Testis (tissue), 3 donors: ENCODE measurements around the gene MYH11. TPM values are rescaled to one million over a fixed set of nuclear protein-coding genes. Genes with fewer than 3 reads are reported as not detected.

Experiments used
- DNase-seq: peaks from one replicate; pipeline ENCODE4 v3.0.0-alpha.2; 2019
- H3K27ac ChIP-seq, 2 donors: fragments of 200-600 bp; sonication (generic); one replicate each; pipeline ENCODE4 v1.5.1; 2019
- H3K27me3 ChIP-seq: fragments of 200-600 bp; sonication (generic); one replicate; pipeline ENCODE4 v1.5.1; 2019
- H3K36me3 ChIP-seq: fragments of 200-600 bp; sonication (generic); one replicate; pipeline ENCODE4 v1.5.1; 2017; ENCODE audit warnings: low read depth; ENCODE audit errors: missing control alignments
- H3K4me1 ChIP-seq: fragments of 200-600 bp; sonication (generic); one replicate; pipeline ENCODE4 v1.5.1; 2019
- H3K4me3 ChIP-seq, 2 donors: fragments of 200-600 bp; sonication (generic); one replicate each; pipeline ENCODE4 v1.5.1; 2017 to 2019
- H3K9me3 ChIP-seq: fragments of 200-600 bp; sonication (generic); one replicate; pipeline ENCODE4 v1.5.1; 2017
- POLR2A ChIP-seq: fragments of 450-650 bp; IDR thresholded peaks from one replicate; pipeline ENCODE4 v1.6.1; 2017; ENCODE audit warnings: antibody characterized with exemption, mild to moderate bottlenecking, moderate library complexity
- WGBS, 2 donors: methylation state at CpG; one replicate each; pipeline ENCODE4 v1.1.5; 2018; 5-methylcytosine and 5-hydroxymethylcytosine counted together
- intact Hi-C: fragments of 100-400 bp; cut with DNase I; formaldehyde crosslinking; loops from one replicate; pipeline ENCODE4 v1.15.1; 2023; ENCODE audit warnings: low total_unique reads
- polyA plus RNA-seq: library from polyadenylated mRNA; stranded (reverse); fragments of 350-450 nt; fragmentation: Illumina TruSeq; extraction: RNeasy Lipid Tissue Mini Kit (QIAGEN cat#74804); gene quantifications from one replicate; pipeline ENCODE4 v1.2.3, GENCODE V29; 2014; ENCODE audit warnings: low read depth, low replicate concordance; ENCODE audit not compliant: insufficient read depth
- total RNA-seq, 2 donors: library from RNA; depleted of rRNA; stranded (reverse); fragments of >200 nt; gene quantifications; one replicate each; pipeline ENCODE4 v1.2.3, GENCODE V29; 2016
- TF ChIP-seq, protein P1 (sequence below), 3 experiments: fragments of 450-650 bp in 2 of 3; fragments of 200-600 bp in 1 of 3; sonication (generic) in 1 of 3; IDR thresholded peaks; one replicate each; pipeline ENCODE4 v1.5.1; 2016 to 2019; ENCODE audit warnings: antibody characterized with exemption in 3 of 3, mild to moderate bottlenecking in 2 of 3, moderate library complexity in 1 of 3

Gene MYH11
- total and polyA plus RNA-seq, 3 donors from 2014 or later: 263 to 276 (median 271) TPM

DNA sequence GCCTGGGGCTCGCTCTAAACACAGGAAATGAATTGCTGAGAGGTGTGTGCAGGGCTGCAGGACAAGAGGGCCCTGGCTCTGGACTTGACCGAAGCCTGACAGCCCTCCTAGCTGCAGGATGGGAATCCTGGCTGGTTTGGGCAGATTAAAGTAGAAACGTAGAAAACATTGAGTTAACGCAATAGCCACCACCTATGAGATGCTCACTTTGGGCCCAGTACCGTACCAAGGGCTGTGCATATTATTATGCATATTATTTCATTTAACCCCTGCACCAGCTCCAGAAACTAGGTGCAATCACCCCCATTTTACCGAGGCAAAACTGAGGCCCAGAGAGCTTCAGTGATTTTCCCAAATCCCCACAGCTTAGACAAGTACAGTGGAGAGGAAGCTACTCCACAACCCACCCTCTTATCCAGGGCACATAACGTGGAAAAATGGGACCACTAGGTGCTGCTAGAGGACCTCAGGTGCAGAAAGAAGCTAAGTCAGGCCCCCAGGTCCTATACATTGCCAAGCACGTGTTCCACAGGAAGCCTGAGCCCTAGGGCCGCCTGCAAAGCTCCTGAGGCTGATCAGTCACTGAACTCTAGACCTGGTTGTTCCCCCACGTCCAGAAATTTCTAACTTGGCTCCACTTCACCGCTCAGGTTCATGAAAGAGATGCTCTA lies 79.2 kb downstream of the MYH11 start:
- Histone ChIP-seq H3K4me3 (no peak overlapping the region), H3K27me3 (no peaks in the 10 kb centered on the region), H3K4me1 (peaks cover 6% of the 10 kb centered on the region), H3K27ac (peak overlapping the region in 1 of 2 donors; percentile 35), H3K9me3 (no peaks in the 10 kb centered on the region), H3K36me3 (no peaks in the 10 kb centered on the region)
- 58 to 68% methylated on average over 11 of the region's 11 CpGs for WGBS, 2 donors
- TF ChIP-seq, protein P1, sequence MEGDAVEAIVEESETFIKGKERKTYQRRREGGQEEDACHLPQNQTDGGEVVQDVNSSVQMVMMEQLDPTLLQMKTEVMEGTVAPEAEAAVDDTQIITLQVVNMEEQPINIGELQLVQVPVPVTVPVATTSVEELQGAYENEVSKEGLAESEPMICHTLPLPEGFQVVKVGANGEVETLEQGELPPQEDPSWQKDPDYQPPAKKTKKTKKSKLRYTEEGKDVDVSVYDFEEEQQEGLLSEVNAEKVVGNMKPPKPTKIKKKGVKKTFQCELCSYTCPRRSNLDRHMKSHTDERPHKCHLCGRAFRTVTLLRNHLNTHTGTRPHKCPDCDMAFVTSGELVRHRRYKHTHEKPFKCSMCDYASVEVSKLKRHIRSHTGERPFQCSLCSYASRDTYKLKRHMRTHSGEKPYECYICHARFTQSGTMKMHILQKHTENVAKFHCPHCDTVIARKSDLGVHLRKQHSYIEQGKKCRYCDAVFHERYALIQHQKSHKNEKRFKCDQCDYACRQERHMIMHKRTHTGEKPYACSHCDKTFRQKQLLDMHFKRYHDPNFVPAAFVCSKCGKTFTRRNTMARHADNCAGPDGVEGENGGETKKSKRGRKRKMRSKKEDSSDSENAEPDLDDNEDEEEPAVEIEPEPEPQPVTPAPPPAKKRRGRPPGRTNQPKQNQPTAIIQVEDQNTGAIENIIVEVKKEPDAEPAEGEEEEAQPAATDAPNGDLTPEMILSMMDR (IDR thresholded peaks at IDR 0.05): peak in 2 of 3 experiments; percentile 10 to 22
- TF ChIP-seq POLR2A: no peak
- intact Hi-C loops: no loop called here
- peak; percentile 58 for DNase-seq

DNA sequence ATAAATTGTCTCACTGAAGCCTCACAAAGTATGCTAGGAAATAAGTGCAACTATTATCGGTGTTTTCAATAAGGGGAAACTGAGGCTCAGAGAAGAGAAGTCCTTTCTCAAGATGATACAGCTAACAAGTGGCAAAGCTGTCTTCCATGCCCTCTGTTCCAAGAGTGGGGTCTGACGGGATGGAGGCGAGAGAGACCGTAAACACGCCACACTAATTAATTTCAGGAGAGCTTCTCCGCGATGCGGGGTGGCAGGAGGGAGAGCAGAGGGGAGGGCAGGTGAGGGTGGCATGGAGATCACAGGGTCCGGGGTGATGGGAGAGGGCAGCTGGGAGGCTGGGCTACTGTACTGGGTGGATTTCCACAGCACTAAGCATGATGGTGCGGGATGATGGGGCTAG lies 80.3 kb downstream of the MYH11 start:
- intact Hi-C loops: no loop called here
- WGBS, 2 donors: 79 to 82% methylated on average over 10 of the region's 10 CpGs
- Histone ChIP-seq H3K27ac (no peak overlapping the region), H3K27me3 (no peaks in the 10 kb centered on the region), H3K36me3 (no peaks in the 10 kb centered on the region), H3K9me3 (no peaks in the 10 kb centered on the region), H3K4me3 (no peak overlapping the region), H3K4me1 (peaks cover 5% of the 10 kb centered on the region)
- DNase-seq: no peak
- TF ChIP-seq, protein P1 (IDR thresholded peaks at IDR 0.05): no peak
- no peak for TF ChIP-seq POLR2A

DNA sequence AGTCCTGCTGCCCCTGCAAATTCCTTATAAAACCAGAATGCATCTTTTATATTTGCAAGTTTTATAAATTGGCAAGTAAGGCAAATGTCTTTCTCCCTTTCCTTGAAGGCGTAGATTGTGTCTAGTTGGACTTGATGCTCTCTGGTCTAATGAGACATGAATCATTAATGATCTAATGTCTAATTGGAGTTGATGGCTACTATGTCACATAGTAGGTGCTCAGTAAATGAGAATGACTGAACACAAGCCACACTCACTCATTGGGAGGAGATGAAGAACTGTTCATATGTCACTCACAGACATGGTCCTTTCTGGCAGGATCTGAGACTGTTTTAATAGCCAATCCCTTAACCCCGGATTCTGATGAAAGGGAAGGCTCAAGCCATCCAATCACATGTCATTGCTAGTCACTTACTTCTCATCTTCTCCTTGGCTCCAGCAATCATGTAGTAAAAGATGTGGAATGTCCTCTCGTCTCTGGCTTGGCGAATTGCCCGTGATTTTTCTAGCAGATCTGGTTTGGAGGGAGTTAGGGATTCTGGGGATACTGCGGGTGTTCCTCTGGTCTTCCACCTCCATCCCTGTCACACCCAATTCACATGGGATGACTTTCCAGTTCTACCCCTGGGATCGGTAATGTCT lies 81.0 kb downstream of the MYH11 start:
- WGBS, 2 donors: 70 to 73% methylated on average over 7 of the region's 7 CpGs
- intact Hi-C loops: no loop called here
- no peaks in the 10 kb centered on the region for H3K27me3 ChIP-seq
- no peak for TF ChIP-seq POLR2A
- TF ChIP-seq, protein P1 (IDR thresholded peaks at IDR 0.05): no peak
- no peak for DNase-seq
- no peaks in the 10 kb centered on the region for H3K9me3 ChIP-seq
- peak overlapping the region in 1 of 2 donors; percentile 41 for H3K27ac ChIP-seq
- H3K36me3 ChIP-seq: no peaks in the 10 kb centered on the region
- H3K4me3 ChIP-seq: no peak overlapping the region
- H3K4me1 ChIP-seq: peaks cover 2% of the 10 kb centered on the region

DNA sequence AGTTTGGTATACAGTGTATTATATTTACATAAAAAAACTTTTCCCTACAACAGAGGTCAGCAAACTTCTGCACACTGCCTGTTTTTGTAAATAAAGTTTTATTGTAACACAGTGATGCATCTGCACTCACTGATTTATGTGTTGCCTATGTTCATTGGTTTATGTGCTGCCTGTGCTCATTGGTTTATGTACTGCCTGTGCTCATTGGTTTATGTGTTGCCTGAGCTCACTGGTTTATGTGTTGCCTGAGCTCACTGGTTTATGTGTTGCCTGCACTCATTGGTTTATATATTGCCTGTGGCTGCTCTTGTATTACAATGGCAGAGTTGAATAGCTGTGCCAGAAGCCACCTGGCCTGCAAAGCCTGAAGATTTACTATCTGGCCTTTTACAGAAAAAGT lies 81.6 kb downstream of the MYH11 start:
- Histone ChIP-seq H3K9me3 (no peaks in the 10 kb centered on the region), H3K27me3 (no peaks in the 10 kb centered on the region), H3K4me1 (peaks cover 5% of the 10 kb centered on the region), H3K36me3 (no peaks in the 10 kb centered on the region), H3K27ac (peak overlapping the region in 1 of 2 donors; percentile 63), H3K4me3 (no peak overlapping the region)
- TF ChIP-seq, protein P1 (IDR thresholded peaks at IDR 0.05): no peak
- TF ChIP-seq POLR2A: no peak
- no peak for DNase-seq
- intact Hi-C loops: no loop called here

DNA sequence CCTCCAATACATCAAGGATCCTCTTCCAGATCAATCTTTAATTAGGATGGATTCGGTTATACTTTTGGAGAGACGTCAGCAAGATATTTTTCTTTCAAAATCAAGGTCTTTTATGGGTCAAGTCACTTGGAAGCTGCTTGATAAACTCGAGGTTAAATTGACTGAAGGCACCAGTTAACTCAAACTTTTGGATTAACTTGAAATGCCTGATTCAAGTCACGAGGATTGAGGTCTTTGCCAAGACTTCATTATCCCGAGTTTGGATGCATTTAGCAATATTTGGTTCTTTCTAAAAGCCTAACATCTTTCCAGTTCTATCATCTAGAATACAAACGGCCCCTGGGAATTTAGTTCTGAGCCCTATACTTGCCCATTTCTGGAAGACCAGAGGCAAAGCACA lies 82.9 kb downstream of the MYH11 start:
- 37 to 38% methylated on average over 6 of the region's 6 CpGs for WGBS, 2 donors
- no peak overlapping the region for H3K4me3 ChIP-seq
- TF ChIP-seq POLR2A: no peak
- TF ChIP-seq, protein P1 (IDR thresholded peaks at IDR 0.05): no peak
- H3K27me3 ChIP-seq: no peaks in the 10 kb centered on the region
- H3K36me3 ChIP-seq: no peaks in the 10 kb centered on the region
- H3K27ac ChIP-seq: peak overlapping the region in 1 of 2 donors; percentile 63
- DNase-seq: no peak
- H3K4me1 ChIP-seq: peaks cover 17% of the 10 kb centered on the region
- intact Hi-C loops: no loop called here
- H3K9me3 ChIP-seq: no peaks in the 10 kb centered on the region
